GM19043 (cell line): ENCODE data around the gene ICE1.

Experiments used
- ATAC-seq: cut with Tn5 transposase; IDR thresholded peaks from one replicate; pipeline ENCODE4 v1.9.1; 2021; ENCODE audit warnings: low read depth; ENCODE audit not compliant: unreplicated experiment

The ICE1 gene

GRCh38 chr5:5532306-5533076 lies 110.0 kb downstream of the ICE1 start:
- ATAC-seq, result no peak

DNA sequence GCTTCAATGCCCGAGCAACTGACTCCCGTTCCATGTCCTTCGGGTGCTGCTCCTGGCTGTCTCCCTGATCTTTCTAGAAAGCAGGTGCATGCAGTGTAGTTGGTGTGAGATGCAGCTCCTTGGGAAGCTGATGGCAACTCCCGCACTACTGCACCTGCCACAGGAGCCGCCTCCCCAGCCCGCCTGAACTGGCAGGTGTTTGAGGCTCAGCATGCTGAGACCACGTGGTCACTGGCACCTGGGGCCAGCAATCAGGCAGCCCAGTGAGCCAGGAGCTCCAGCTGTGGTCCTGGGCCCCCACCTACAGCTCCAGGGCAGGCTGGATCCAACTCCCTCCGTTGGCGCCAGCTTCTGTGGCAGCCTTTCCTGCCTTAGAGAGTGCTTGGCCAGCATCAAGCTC lies 111.5 kb downstream of the ICE1 start:
- no peak for ATAC-seq

GRCh38 chr5:5534333-5534732 lies 111.9 kb downstream of the ICE1 start:
- ATAC-seq, result no peak

DNA sequence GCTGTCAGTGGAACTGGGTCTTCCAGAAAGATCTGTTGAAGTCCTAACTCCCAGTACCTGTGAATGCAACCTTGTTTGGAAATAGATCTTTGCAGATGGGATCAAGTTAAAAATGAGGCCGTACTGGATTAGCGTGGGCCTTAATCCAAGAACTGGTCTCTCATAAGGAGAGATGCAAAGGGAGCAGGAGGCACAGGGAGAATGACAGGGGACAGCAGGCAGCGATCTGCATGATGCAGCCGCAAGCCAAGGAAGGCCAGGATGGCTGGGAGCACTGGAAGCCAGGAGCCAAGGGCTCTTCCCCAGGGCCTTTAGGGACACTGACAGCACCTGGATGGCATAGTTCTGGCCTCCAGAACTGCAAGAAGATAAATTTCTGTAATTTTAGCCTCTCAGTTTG lies 114.4 kb downstream of the ICE1 start:
- ATAC-seq, result no peak

- ATAC-seq, result no peak
Observed at GRCh38 chr5:5537426-5537825, 114.9 kb downstream of the ICE1 start.

DNA sequence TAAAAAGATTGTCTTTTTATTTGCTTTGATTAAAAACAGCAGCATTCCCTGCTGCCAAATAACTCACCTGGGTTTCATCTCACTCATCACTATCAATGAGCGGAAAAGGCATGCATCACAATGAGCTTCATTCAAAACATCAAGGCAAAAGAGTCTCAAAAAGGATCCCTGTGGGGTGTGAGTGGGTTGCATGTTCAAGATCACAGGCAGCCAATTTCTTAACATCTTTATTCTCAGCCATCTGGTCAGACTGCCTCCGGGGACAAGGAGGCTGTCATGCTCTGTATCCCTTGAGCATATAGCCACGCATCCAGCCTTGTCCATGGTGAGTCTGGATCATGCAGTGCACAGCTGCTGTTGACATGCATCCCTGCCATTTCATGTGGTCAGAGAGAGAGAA lies 117.1 kb downstream of the ICE1 start:
- no peak for ATAC-seq
